Epithelial cell of prostate (primary cell): ENCODE measurements around the gene ERICH2.

Source experiments
- DNase-seq: peaks from one replicate; pipeline ENCODE4 v3.0.0-alpha.2; 2011; ENCODE audit warnings: low read depth, low spot score
- H3K27ac ChIP-seq: fragments of 450-650 bp; 2 replicates; pipeline ENCODE4 v1.5.1; 2017; ENCODE audit warnings: mild to moderate bottlenecking

ERICH2 gene

DNA sequence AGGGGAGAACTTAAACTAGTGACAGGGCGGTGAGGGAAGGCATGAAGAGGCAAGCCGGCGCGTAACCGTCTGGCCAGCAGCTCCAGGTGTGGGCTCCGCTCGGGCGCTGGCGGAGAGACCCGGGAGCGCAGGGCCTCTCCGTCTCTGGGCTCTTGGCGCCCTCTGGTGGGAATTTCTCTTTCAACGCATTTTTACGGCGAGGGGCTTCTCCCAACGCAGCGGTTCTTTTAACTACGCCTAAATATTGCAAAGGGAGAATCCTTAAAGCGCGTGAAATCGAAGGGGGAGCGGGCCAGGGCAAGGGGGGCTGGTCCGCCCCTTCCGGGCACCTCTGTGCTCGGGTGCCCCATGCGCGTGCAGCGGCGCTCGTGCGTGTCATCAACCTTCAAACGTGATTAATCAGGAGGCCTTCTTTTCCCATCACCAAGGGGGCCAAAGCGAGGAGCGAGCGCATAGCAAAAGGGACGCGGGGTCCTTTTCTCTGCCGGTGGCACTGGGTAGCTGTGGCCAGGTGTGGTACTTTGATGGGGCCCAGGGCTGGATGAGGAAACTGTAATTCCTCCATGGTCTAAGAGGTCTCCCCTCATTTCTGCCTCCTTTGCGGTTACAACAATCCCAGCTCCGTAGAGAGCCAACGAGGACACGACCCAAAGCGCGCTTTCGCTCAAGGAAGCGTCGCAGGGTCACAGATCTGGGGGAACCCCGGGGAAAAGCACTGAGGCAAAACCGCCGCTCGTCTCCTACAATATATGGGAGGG, 45.7 kb downstream of the ERICH2 start:
- H3K27ac ChIP-seq: peak overlapping the region; percentile 41
- peak; percentile 43 for DNase-seq

GRCh38 chr2:170816504-170817092, 46.4 kb downstream of the ERICH2 start, which contains the start of gene GAD1:
Gene GAD1, plus strand, starts transcription at chr2:170816887. Its CDS starts 1,705 bp downstream, at chr2:170818592.
- peak; percentile 36 for DNase-seq
- peak within 1 kb of the TSS; percentile 41 for H3K27ac ChIP-seq

- no peak for DNase-seq
These were observed 47.2 kb downstream of the ERICH2 start for GRCh38 chr2:170817093-170818035.

GRCh38 chr2:170818036-170818751, 48.0 kb downstream of the ERICH2 start:
- no peak overlapping the region for H3K27ac ChIP-seq
- no peak for DNase-seq

More at GRCh38 chr2:170817093-170818035, 47.2 kb downstream of the ERICH2 start:
- peak overlapping the region; percentile 41 for H3K27ac ChIP-seq

DNA sequence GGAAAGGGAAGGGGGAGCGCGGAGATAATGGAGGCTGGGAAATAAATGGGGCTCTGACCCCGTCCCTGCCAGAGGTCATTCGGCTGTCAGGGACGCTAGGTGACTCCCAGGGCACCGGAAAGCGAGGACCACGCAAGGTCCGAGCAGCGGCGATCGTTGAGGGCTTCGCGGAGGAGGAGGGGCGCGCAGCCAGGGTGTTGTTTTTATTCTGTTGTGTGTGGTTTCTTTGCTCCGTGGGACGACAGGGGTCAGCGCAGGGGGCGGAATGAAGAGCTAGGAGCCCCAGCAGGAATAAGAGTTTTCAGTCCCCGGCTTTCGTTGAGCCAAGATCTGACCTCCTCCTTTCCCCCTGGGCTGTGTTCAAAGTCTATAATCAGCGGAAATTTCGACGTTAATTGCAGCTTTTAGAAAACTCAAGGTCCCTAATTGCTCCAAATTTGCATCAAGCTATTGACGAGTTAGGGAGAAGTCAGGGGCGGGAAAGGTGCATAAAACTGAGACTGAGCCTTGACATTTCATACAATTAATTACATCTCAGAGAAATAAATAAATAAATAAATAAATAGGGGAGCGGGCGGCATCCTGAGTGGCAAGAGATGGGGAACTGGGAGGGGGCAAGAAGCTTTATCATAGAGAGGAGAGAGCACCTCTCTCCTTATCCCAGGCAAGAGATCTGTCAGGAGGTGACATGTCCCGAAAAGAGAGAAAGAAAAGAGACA, 48.7 kb downstream of the ERICH2 start:
- H3K27ac ChIP-seq: no peak overlapping the region
- no peak for DNase-seq

GRCh38 chr2:170819680-170820664, 49.8 kb downstream of the ERICH2 start:
- no peak for DNase-seq
- H3K27ac ChIP-seq: no peak overlapping the region

DNA sequence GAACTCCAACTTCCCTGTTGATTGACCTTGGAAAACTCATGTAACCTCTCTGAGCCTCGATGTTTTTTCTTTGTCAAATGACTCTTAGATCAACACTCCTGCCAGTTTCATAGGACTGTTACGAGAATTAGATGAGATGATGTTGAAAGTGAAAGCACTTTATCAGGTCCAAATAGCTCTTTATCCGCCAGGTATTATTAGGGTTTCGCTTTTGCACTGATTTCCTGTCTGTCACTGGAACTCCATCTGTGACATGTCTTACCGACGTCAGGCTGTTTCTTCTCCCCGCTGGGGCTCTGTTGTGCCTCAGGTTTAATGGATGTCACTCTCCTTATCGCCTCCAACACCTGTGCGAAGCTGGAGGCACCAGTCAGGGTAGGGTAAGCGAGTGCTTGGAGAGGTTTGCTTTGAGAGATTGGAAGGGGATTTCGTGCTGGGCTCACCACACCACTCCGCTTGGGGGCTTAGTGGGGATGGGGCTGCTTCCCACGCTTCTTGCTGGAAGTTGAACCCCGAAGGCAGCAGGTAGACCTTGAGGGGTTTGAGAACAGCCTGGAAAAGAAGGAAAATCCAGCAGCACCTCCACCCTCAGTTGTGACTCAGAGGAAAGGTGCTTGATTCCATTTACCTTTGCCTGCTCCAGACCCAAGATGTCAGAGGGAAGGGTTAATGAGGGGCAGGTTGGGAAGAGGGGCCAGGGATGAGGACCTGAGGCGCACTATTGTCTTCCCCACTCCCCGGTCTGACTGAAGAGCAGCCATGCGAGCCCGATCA, 50.8 kb downstream of the ERICH2 start:
- H3K27ac ChIP-seq: no peak overlapping the region
- no peak for DNase-seq

DNA sequence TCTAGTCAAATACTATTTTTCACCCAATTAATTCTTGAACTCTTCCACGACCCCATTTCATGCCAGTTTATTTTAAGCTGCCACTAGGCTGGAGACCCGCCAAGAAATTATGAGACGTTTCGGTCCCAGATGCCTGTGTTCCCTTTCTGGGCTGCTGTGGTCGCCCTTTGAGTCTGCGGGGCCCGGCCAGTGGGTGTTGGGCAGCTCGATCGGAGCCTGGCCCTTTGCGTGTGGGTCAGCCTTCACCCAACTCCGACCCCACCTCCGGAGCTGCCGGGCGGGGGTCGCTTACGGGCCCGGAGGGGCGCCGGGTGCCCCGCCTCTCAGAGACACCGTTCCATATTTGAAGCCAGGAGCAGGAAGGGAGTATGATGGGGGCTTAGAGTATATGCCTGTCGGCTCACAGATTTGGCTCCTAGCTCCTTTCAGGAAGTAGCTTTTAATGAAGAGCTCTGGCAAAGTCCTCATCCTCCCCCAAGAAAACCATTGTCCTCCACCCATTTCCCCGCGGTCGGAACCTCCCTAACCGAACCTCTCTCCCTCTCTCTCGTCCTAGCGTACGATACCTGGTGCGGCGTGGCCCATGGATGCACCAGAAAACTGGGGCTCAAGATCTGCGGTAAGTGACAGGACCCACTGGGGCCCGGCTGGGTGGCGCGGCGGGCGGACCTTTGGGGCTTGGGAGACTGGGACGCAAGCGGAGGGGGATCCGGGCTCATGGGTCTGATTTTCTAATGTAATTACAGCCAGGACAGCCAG, 51.5 kb downstream of the ERICH2 start:
- no peak overlapping the region for H3K27ac ChIP-seq
- DNase-seq: no peak

- DNase-seq: no peak
- H3K27ac ChIP-seq: no peak overlapping the region
These were observed 52.3 kb downstream of the ERICH2 start for GRCh38 chr2:170822290-170823087.

GRCh38 chr2:170823088-170823897, 53.1 kb downstream of the ERICH2 start:
- no peak overlapping the region for H3K27ac ChIP-seq
- no peak for DNase-seq

DNA sequence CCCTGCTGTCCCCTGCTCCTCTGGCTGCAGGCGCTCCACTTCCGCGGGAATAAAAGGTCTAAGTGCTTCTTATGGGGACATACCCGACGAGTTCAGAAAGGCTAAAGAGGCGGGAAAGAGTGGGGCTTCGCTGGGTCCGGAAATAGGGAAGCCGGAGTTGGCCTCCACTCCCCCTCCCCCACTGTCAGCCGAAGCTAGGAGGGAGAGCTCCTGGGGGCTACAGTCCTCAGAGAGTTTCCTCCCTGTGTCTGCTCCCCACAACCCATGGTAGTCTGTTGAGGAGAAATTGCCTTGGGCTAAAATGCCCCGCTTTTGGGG, 53.7 kb downstream of the ERICH2 start:
- no peak for DNase-seq
- no peak overlapping the region for H3K27ac ChIP-seq

DNA sequence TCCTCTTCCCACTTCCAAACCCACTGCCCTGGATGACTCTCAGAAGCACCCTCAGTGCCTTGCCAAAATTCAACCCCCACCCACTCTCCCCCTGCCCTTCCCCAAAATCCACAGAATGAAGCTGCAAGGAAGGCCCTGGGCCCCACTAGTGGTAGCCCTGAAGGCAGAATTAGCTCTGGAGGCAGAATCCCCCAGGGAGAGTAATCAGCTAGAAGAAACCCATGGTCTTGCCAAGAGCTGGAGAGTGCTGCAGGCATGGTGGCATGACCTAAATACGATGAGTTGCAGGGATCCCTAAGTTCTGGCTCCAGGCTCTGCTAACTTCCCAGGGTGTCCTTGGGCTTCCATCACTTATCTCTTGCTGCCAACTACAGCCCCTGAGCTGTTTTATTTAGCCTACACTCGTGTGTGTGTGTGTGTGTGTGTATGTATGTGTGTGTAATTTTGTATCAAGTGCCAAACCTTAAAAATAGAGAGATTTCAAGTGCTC, 54.4 kb downstream of the ERICH2 start:
- no peak overlapping the region for H3K27ac ChIP-seq
- DNase-seq: no peak

- no peak for DNase-seq
- H3K27ac ChIP-seq: no peak overlapping the region
These were observed 57.8 kb downstream of the ERICH2 start for GRCh38 chr2:170827841-170828532.

DNA sequence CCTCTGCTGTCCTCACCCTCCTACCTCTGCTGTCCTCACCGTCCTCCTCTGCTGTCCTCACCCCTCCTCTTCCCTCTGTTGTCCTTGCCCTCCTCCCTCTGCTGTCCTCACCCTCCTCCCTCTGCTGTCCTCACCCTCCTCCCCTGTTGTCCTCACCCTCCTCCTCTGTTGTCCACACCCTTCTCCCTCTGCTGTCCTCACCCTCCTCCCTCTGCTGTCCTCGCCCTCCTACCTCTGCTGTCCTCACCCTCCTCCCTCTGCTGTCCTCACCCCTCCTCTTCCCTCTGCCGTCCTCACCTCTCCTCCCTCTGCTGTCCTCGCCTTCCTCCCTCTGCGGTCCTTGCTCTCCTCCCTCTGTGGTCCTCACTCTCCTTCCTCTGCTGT, 58.3 kb downstream of the ERICH2 start:
- no peak for DNase-seq
- H3K27ac ChIP-seq: no peak overlapping the region

DNA sequence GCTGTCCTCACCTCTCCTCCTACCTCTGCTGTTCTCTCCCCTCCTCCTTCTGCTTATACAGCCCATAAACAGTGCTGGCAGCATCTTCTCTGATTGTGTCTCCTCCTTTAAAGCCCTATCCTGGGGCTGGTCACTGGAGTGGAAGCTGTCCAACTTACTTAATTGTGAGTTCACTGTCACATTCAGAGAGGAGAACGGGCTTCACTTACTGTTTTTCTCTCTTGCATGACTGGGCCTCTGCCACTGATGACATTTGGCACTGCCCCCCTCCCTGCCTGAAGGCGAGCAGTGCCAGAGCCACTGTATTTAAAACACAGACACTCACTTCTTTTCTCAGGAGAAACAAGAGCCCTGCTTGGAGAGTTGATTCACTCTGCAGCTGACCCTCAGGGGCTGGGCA, 58.9 kb downstream of the ERICH2 start:
- no peak for DNase-seq
- H3K27ac ChIP-seq: no peak overlapping the region
